Vagina (tissue), 2 donors: ENCODE data around the gene CSTA. TPM values are rescaled to one million over a fixed set of nuclear protein-coding genes. Genes with fewer than 3 reads are reported as not detected.

ENCODE experiments used
- DNase-seq, 2 donors: peaks; one replicate each; pipeline ENCODE4 v3.0.0-alpha.2; 2017; ENCODE audit errors: extremely low spot score in 2 of 2
- H3K27ac ChIP-seq: fragments of 200-600 bp; sonication (generic); one replicate; pipeline ENCODE4 v1.5.1; 2019
- H3K27me3 ChIP-seq: fragments of 200-600 bp; sonication (generic); one replicate; pipeline ENCODE4 v1.5.1; 2019
- H3K36me3 ChIP-seq, 2 donors: fragments of 200-600 bp; sonication (generic); one replicate each; pipeline ENCODE4 v1.5.1; 2017 to 2019
- H3K4me1 ChIP-seq: fragments of 200-600 bp; sonication (generic); one replicate; pipeline ENCODE4 v1.5.1; 2019
- H3K4me3 ChIP-seq, 2 donors: fragments of 200-600 bp; sonication (generic); 1 replicate in 1 of 2; 2 replicates in 1 of 2; pipeline ENCODE4 v1.5.1; 2016 to 2019
- H3K9me3 ChIP-seq: fragments of 200-600 bp; sonication (generic); one replicate; pipeline ENCODE4 v1.5.1; 2019
- POLR2A ChIP-seq, 2 donors: fragments of 450-650 bp; IDR thresholded peaks; one replicate each; pipeline ENCODE4 v1.6.1; 2017; ENCODE audit warnings: antibody characterized with exemption in 2 of 2, mild to moderate bottlenecking in 2 of 2, moderate library complexity in 2 of 2
- POLR2AphosphoS5 ChIP-seq, 2 donors: sonication (generic); formaldehyde crosslinking; IDR thresholded peaks; one replicate each; pipeline ENCODE4 v1.9.0; 2017; ENCODE audit warnings: antibody characterized with exemption in 2 of 2, mild to moderate bottlenecking in 2 of 2, low read depth in 1 of 2; ENCODE audit not compliant: insufficient read depth in 1 of 2
- intact Hi-C: fragments of 100-400 bp; cut with DNase I; formaldehyde crosslinking; loops from one replicate; pipeline ENCODE4 v1.15.1; 2023
- total RNA-seq: library from RNA; depleted of rRNA; stranded (reverse); fragments of >200 nt; gene quantifications from one replicate; pipeline ENCODE4 v1.2.3, GENCODE V29; 2016
- TF ChIP-seq, protein P1 (sequence below), 3 experiments: fragments of 450-650 bp in 2 of 3; fragments of 200-600 bp in 1 of 3; sonication (generic) in 1 of 3; IDR thresholded peaks; one replicate each; pipeline ENCODE4 v1.5.1; 2017 to 2019; ENCODE audit warnings: antibody characterized with exemption in 3 of 3, mild to moderate bottlenecking in 2 of 3, moderate library complexity in 2 of 3

CSTA gene, protein sequence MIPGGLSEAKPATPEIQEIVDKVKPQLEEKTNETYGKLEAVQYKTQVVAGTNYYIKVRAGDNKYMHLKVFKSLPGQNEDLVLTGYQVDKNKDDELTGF
- total RNA-seq = 95.5 TPM

DNA sequence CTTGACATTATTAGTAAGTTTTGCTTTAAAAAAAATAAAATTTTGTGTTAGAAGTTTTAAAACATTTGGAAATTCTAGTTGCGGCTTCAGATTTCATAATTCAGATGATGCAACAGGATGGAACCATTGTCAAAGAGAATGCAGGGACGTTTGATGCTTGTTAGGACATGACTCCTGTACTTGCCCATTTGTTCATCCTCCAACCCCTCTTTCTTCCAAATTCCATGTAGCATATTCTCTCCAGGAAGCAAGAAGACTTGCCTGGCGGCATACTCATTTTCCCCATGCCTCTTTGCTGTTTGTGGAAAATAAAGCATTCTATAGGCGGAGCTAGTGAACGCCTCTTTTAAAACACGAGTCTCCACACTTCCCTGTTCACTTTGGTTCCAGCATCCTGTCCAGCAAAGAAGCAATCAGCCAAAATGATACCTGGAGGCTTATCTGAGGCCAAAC, at the start of gene CSTA:
Gene CSTA, plus strand, starts transcription at position 378 of the 453 bp plus-strand sequence. Its CDS starts 45 bp downstream, at position 423.
- DNase-seq = no peak
- Histone ChIP-seq H3K27me3 (no peaks in the 10 kb centered on the region), H3K9me3 (no peaks in the 10 kb centered on the region), H3K4me1 (no peaks in the 10 kb centered on the region), H3K27ac (no peak within 1 kb of the TSS), H3K4me3 (peak within 1 kb of the TSS in 1 of 2 donors; percentile 30), H3K36me3 (no peaks in the 10 kb centered on the region)
- intact Hi-C loops = no loop called here
- TF ChIP-seq POLR2A (IDR thresholded peaks at IDR 0.05) = no peak
- TF ChIP-seq, protein P1, sequence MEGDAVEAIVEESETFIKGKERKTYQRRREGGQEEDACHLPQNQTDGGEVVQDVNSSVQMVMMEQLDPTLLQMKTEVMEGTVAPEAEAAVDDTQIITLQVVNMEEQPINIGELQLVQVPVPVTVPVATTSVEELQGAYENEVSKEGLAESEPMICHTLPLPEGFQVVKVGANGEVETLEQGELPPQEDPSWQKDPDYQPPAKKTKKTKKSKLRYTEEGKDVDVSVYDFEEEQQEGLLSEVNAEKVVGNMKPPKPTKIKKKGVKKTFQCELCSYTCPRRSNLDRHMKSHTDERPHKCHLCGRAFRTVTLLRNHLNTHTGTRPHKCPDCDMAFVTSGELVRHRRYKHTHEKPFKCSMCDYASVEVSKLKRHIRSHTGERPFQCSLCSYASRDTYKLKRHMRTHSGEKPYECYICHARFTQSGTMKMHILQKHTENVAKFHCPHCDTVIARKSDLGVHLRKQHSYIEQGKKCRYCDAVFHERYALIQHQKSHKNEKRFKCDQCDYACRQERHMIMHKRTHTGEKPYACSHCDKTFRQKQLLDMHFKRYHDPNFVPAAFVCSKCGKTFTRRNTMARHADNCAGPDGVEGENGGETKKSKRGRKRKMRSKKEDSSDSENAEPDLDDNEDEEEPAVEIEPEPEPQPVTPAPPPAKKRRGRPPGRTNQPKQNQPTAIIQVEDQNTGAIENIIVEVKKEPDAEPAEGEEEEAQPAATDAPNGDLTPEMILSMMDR (IDR thresholded peaks at IDR 0.05) = no peak
- peak in 1 of 2 donors; percentile 71 for TF ChIP-seq POLR2AphosphoS5 (IDR thresholded peaks at IDR 0.05; ENCODE audit: insufficient read depth in 1 of 2, low read depth in 1 of 2)

GRCh38 chr3:122281891-122282290, 43.2 kb upstream of the CSTA start:
- H3K9me3 ChIP-seq = no peaks in the 10 kb centered on the region
- no peak for DNase-seq
- no peak for TF ChIP-seq POLR2AphosphoS5 (IDR thresholded peaks at IDR 0.05; ENCODE audit: insufficient read depth in 1 of 2, low read depth in 1 of 2)
- TF ChIP-seq, protein P1 (IDR thresholded peaks at IDR 0.05) = no peak
- no peak for TF ChIP-seq POLR2A (IDR thresholded peaks at IDR 0.05)

DNA sequence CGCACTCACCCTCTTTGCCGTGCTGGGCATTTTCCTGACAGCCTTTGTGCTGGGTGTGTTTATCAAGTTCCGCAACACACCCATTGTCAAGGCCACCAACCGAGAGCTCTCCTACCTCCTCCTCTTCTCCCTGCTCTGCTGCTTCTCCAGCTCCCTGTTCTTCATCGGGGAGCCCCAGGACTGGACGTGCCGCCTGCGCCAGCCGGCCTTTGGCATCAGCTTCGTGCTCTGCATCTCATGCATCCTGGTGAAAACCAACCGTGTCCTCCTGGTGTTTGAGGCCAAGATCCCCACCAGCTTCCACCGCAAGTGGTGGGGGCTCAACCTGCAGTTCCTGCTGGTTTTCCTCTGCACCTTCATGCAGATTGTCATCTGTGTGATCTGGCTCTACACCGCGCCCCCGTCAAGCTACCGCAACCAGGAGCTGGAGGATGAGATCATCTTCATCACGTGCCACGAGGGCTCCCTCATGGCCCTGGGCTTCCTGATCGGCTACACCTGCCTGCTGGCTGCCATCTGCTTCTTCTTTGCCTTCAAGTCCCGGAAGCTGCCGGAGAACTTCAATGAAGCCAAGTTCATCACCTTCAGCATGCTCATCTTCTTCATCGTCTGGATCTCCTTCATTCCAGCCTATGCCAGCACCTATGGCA, 41.1 kb upstream of the CSTA start:
- Histone ChIP-seq H3K27me3 (no peaks in the 10 kb centered on the region), H3K9me3 (no peaks in the 10 kb centered on the region), H3K4me1 (no peaks in the 10 kb centered on the region), H3K4me3 (no peak overlapping the region), H3K27ac (no peak overlapping the region), H3K36me3 (no peaks in the 10 kb centered on the region)
- TF ChIP-seq POLR2AphosphoS5 (IDR thresholded peaks at IDR 0.05; ENCODE audit: insufficient read depth in 1 of 2, low read depth in 1 of 2) (no peak), POLR2A (IDR thresholded peaks at IDR 0.05) (no peak)
- TF ChIP-seq, protein P1 (IDR thresholded peaks at IDR 0.05) = no peak
- no peak for DNase-seq
- intact Hi-C loops = no loop called here

More at GRCh38 chr3:122281891-122282290, 43.2 kb upstream of the CSTA start:
- no peaks in the 10 kb centered on the region for H3K36me3 ChIP-seq
- no peak overlapping the region for H3K27ac ChIP-seq
- no peaks in the 10 kb centered on the region for H3K27me3 ChIP-seq
- no peaks in the 10 kb centered on the region for H3K4me1 ChIP-seq
- intact Hi-C loops = no loop called here
- no peak overlapping the region for H3K4me3 ChIP-seq

- no peaks in the 10 kb centered on the region for H3K4me1 ChIP-seq
- intact Hi-C loops = no loop called here
- no peaks in the 10 kb centered on the region for H3K36me3 ChIP-seq
- TF ChIP-seq POLR2AphosphoS5 (IDR thresholded peaks at IDR 0.05; ENCODE audit: insufficient read depth in 1 of 2, low read depth in 1 of 2) (no peak), POLR2A (IDR thresholded peaks at IDR 0.05) (no peak)
- TF ChIP-seq, protein P1 (IDR thresholded peaks at IDR 0.05) = no peak
- DNase-seq = no peak
- H3K27ac ChIP-seq = no peak overlapping the region
- H3K27me3 ChIP-seq = no peaks in the 10 kb centered on the region
- H3K9me3 ChIP-seq = no peaks in the 10 kb centered on the region
- no peak overlapping the region for H3K4me3 ChIP-seq
Observed at GRCh38 chr3:122284486-122284885, 40.6 kb upstream of the CSTA start.

- H3K36me3 ChIP-seq = no peaks in the 10 kb centered on the region
- DNase-seq = no peak
- intact Hi-C loops = no loop called here
- H3K27me3 ChIP-seq = no peaks in the 10 kb centered on the region
- H3K4me3 ChIP-seq = no peak overlapping the region
- peaks cover 24% of the 10 kb centered on the region for H3K4me1 ChIP-seq
- TF ChIP-seq, protein P1 (IDR thresholded peaks at IDR 0.05) = no peak
- TF ChIP-seq POLR2AphosphoS5 (IDR thresholded peaks at IDR 0.05; ENCODE audit: insufficient read depth in 1 of 2, low read depth in 1 of 2) = peak in 1 of 2 donors; percentile 39
- H3K27ac ChIP-seq = no peak overlapping the region
- H3K9me3 ChIP-seq = no peaks in the 10 kb centered on the region
Observed at GRCh38 chr3:122294359-122294758, 30.7 kb upstream of the CSTA start.
